DND-41 (cell line): ENCODE measurements around the gene GOLGA8M.
"Not testable (repeated sequence)": the region's sequence is repeated elsewhere in the genome, so short reads cannot be mapped to it uniquely, and the experiment has no call there.

Experiments
- EZH2 ChIP-seq: IDR thresholded peaks from 3 replicates; pipeline ENCODE4 v1.6.1; 2012; ENCODE audit warnings: borderline replicate concordance, low read depth, mild to moderate bottlenecking, moderate library complexity, low read length, inconsistent platforms; ENCODE audit not compliant: severe bottlenecking
- TF ChIP-seq, protein P1 (sequence below): IDR thresholded peaks from 2 replicates; pipeline ENCODE4 v1.5.1; 2012; ENCODE audit warnings: borderline replicate concordance, low read length, moderate library complexity, mild to moderate bottlenecking; ENCODE audit not compliant: poor library complexity, severe bottlenecking; ENCODE audit errors: extremely low read depth

DNA sequence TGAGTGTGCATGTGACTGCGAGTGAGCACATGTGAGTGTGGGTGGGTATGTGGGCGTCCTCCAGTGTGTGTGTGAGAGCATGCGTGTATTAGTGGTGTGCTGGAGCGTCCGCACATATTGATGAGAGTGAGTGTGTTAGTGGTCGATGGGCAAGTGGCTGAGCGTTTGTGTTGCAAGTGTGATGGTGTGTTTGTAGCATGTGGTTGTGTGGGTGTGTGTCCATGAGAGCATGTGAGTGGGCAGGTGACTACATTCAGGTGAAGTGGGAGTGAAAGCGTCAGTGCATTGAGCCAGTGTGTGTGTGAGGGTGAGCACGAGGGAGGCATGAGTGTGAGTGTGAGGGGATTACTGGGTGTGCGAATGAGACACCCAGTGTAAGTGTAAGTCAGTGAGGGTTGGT, 59.7 kb downstream of the GOLGA8M start:
- TF ChIP-seq, protein P1, sequence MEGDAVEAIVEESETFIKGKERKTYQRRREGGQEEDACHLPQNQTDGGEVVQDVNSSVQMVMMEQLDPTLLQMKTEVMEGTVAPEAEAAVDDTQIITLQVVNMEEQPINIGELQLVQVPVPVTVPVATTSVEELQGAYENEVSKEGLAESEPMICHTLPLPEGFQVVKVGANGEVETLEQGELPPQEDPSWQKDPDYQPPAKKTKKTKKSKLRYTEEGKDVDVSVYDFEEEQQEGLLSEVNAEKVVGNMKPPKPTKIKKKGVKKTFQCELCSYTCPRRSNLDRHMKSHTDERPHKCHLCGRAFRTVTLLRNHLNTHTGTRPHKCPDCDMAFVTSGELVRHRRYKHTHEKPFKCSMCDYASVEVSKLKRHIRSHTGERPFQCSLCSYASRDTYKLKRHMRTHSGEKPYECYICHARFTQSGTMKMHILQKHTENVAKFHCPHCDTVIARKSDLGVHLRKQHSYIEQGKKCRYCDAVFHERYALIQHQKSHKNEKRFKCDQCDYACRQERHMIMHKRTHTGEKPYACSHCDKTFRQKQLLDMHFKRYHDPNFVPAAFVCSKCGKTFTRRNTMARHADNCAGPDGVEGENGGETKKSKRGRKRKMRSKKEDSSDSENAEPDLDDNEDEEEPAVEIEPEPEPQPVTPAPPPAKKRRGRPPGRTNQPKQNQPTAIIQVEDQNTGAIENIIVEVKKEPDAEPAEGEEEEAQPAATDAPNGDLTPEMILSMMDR = not testable (repeated sequence)
- TF ChIP-seq EZH2 = not testable (repeated sequence)
